CD8-positive, alpha-beta memory T cell (primary cell): ENCODE measurements around the gene SLC12A3. TPM values are rescaled to one million over a fixed set of nuclear protein-coding genes. Genes with fewer than 3 reads are reported as not detected.

Experiments used
- CTCF ChIA-PET: fragments of 350-600 bp; sonication (Branson Sonifier 250); formaldehyde crosslinking; loops from one replicate; lab custom pipeline; 2021; ENCODE audit warnings: antibody characterized with exemption; lab: Charles Lee
- POLR2A ChIA-PET: fragments of 350-600 bp; sonication (Branson Sonifier 250); formaldehyde crosslinking; loops from one replicate; lab custom pipeline; 2021; ENCODE audit warnings: antibody characterized with exemption; lab: Charles Lee
- DNase-seq, 5 donors: peaks; one replicate each; pipeline versions ENCODE4 v3.0.0 to v3.0.0-alpha.2; 2020 to 2022; ENCODE audit warnings: mixed read lengths in 1 of 5
- H3K27ac ChIP-seq: one replicate; pipeline ENCODE4 v1.7.0; 2013; ENCODE audit warnings: low read depth, mild to moderate bottlenecking, low read length, moderate library complexity
- H3K27me3 ChIP-seq: 2 replicates; pipeline ENCODE4 v1.7.0; 2013; ENCODE audit warnings: low read length, mild to moderate bottlenecking; ENCODE audit not compliant: insufficient read depth, poor library complexity, severe bottlenecking
- H3K36me3 ChIP-seq: 2 replicates; pipeline ENCODE4 v1.7.0; 2013; ENCODE audit warnings: mild to moderate bottlenecking, low read length, moderate library complexity; ENCODE audit not compliant: insufficient read depth
- H3K4me1 ChIP-seq: 2 replicates; pipeline ENCODE4 v1.7.0; 2013; ENCODE audit warnings: mild to moderate bottlenecking, low read length, moderate library complexity; ENCODE audit not compliant: insufficient read depth
- H3K4me3 ChIP-seq: 2 replicates; pipeline ENCODE4 v1.7.0; 2013; ENCODE audit warnings: mild to moderate bottlenecking, low read length
- H3K9me3 ChIP-seq: 2 replicates; pipeline ENCODE4 v1.7.0; 2013; ENCODE audit warnings: mild to moderate bottlenecking, low read length
- H3K27ac Mint-ChIP-seq, 8 donors: one replicate each; pipeline ENCODE4 v1.8.0; 2020 to 2021; ENCODE audit warnings: mixed read lengths in 8 of 8, mild to moderate bottlenecking in 6 of 8, inconsistent platforms in 3 of 8, moderate library complexity in 3 of 8
- H3K27me3 Mint-ChIP-seq, 2 donors: one replicate each; pipeline ENCODE4 v1.8.0; 2020 to 2021; ENCODE audit warnings: mixed read lengths in 2 of 2, mild to moderate bottlenecking in 1 of 2, moderate library complexity in 1 of 2
- H3K36me3 Mint-ChIP-seq, 3 donors: one replicate each; pipeline ENCODE4 v1.8.0; 2020 to 2021; ENCODE audit warnings: mixed read lengths in 3 of 3, inconsistent platforms in 1 of 3, mild to moderate bottlenecking in 1 of 3
- H3K4me1 Mint-ChIP-seq, 3 donors: one replicate each; pipeline ENCODE4 v1.8.0; 2020 to 2021; ENCODE audit warnings: mixed read lengths in 3 of 3, inconsistent platforms in 1 of 3, mild to moderate bottlenecking in 1 of 3
- H3K4me3 Mint-ChIP-seq, 7 donors: one replicate each; pipeline ENCODE4 v1.8.0; 2020 to 2021; ENCODE audit warnings: mixed read lengths in 7 of 7, mild to moderate bottlenecking in 6 of 7, moderate library complexity in 4 of 7, inconsistent platforms in 2 of 7
- H3K9me3 Mint-ChIP-seq, 5 donors: one replicate each; pipeline ENCODE4 v1.8.0; 2020 to 2022; ENCODE audit warnings: mixed read lengths in 5 of 5, mild to moderate bottlenecking in 3 of 5, moderate library complexity in 2 of 5, inconsistent platforms in 1 of 5
- polyA plus RNA-seq: library from polyadenylated mRNA; unstranded; fragments of 300-500 nt; fragmentation: Illumina TruSeq; gene quantifications from one replicate; pipeline ENCODE4 v1.2.3, GENCODE V29; 2021
- total RNA-seq, 2 experiments: library from RNA; stranded (reverse); gene quantifications; one replicate each; pipeline ENCODE4 v1.2.3, GENCODE V29; 2021

SLC12A3 gene
- total and polyA plus RNA-seq, 3 experiments from 2014 or later: not detected

DNA sequence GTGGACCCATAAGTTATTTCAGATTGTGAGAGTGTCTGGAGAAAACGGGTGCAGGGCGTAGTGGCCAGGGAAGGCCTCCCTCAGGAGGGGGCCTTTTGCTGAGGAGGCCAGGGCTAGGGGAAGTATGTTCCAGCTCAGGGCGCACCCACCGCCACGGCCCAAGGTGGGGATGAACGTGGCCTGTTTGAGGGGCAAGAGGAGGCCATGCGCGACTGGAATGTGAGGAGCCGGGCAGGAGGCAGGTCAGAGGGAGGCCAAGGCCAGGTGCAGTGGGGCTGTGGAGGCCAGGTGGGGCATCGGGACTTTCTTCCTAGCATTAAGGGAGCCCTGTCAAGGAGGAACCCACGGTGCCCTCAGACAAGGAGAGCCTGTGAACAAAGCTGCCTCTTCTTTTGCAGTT is 26.7 kb downstream of the SLC12A3 start:
- no peaks in the 10 kb centered on the region for H3K9me3 ChIP-seq
- H3K27me3 Mint-ChIP-seq: peaks cover 0 to 5% of the 10 kb centered on the region in 2 donors
- H3K36me3 ChIP-seq: no peaks in the 10 kb centered on the region
- H3K27ac ChIP-seq: no peak overlapping the region
- H3K36me3 Mint-ChIP-seq: no peaks in the 10 kb centered on the region
- H3K27me3 ChIP-seq: no peaks in the 10 kb centered on the region
- no peak overlapping the region for H3K4me3 Mint-ChIP-seq
- H3K4me1 Mint-ChIP-seq: no peaks in the 10 kb centered on the region
- DNase-seq: no peak
- ChIA-PET CTCF (no interaction called here), POLR2A (no interaction called here)
- H3K4me3 ChIP-seq: no peak overlapping the region
- H3K9me3 Mint-ChIP-seq: no peaks in the 10 kb centered on the region
- H3K4me1 ChIP-seq: no peaks in the 10 kb centered on the region
- H3K27ac Mint-ChIP-seq: peak overlapping the region in 1 of 8 donors; percentile 24

DNA sequence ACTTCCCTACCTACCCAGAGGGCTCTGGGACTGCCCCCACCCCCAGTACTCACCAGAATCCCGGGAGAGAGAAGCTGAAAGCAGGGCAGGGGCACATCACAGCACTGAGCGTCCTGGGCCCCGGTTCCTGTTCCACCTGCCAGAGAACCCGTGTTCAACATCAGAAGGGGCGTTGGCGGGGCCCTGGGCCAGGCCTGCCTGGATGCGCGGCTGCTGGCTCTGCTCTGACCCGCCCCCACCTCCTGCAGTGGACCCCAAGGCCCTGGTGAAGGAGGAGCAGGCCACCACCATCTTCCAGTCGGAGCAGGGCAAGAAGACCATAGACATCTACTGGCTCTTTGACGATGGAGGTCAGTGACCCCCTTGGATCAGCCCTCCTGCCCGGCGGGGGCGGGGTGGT is 27.7 kb downstream of the SLC12A3 start:
- Histone ChIP-seq H3K27ac (no peak overlapping the region), H3K27me3 (no peaks in the 10 kb centered on the region), H3K36me3 (no peaks in the 10 kb centered on the region), H3K4me1 (no peaks in the 10 kb centered on the region), H3K9me3 (no peaks in the 10 kb centered on the region), H3K4me3 (no peak overlapping the region)
- Mint-ChIP-seq H3K27ac (no peak overlapping the region), H3K4me3 (no peak overlapping the region), H3K36me3 (no peaks in the 10 kb centered on the region), H3K4me1 (peaks cover 0 to 1% (median under 1%) of the 10 kb centered on the region in 3 donors), H3K27me3 (peaks cover 0 to 4% of the 10 kb centered on the region in 2 donors), H3K9me3 (no peaks in the 10 kb centered on the region)
- CTCF ChIA-PET: no interaction called here
- POLR2A ChIA-PET: no interaction called here
- DNase-seq: no peak

DNA sequence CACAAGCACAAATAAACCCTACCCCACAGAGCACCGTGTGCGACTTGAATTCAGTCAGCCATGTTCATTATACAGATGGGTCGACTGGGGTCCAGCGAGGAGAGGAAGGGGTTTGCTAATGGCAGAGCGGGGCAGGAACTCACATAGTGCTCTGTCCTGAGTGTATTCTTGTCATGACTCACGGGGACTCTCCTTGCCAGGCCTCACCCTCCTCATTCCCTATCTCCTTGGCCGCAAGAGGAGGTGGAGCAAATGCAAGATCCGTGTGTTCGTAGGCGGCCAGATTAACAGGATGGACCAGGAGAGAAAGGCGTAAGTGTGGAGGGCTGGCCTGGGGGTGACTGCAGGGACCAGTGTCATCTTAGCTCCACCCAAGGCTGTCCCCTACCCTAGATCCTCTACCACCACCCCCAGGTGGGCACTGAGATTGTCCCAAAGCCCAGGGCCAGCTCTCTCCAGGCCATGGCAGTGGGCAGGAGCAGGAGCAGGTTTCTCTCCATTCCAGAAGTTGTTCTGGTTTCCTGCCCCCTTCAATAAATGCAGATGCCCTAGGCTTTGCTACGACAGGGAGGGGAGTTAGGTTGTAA is 29.4 kb downstream of the SLC12A3 start:
- ChIA-PET CTCF (no interaction called here), POLR2A (no interaction called here)
- Histone ChIP-seq H3K4me1 (peaks cover 7% of the 10 kb centered on the region), H3K27ac (no peak overlapping the region), H3K27me3 (no peaks in the 10 kb centered on the region), H3K4me3 (no peak overlapping the region), H3K36me3 (no peaks in the 10 kb centered on the region), H3K9me3 (no peaks in the 10 kb centered on the region)
- H3K9me3 Mint-ChIP-seq: no peaks in the 10 kb centered on the region
- H3K36me3 Mint-ChIP-seq: no peaks in the 10 kb centered on the region
- peaks cover 11 to 14% (median 12%) of the 10 kb centered on the region in 3 donors for H3K4me1 Mint-ChIP-seq
- H3K4me3 Mint-ChIP-seq: no peak overlapping the region
- peaks cover 0 to 1% of the 10 kb centered on the region in 2 donors for H3K27me3 Mint-ChIP-seq
- peak overlapping the region in 1 of 8 donors; percentile 26 for H3K27ac Mint-ChIP-seq
- no peak for DNase-seq

DNA sequence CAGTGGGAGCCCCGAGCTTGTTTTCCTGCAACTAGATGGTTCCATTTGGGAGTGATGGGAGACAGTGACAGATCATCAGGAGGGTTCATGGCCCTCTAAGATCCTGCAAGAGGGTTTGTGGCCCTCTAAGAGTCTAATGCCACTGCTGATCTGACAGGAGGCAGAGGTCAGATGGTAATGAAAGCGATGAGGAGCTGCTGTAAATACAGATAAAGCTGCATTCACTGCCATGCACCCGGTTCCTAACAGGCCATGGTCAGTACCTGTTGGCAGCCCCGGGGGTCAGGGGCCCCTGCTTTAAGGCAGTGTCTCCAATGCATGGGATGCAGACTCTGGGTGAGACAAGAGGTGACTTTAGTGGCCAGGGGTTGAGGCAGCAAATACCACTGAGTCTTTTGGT is 30.8 kb downstream of the SLC12A3 start:
- Mint-ChIP-seq H3K4me1 (peaks cover 18 to 23% (median 22%) of the 10 kb centered on the region in 3 donors), H3K27ac (peak overlapping the region in 1 of 8 donors; percentile 58), H3K36me3 (no peaks in the 10 kb centered on the region), H3K4me3 (no peak overlapping the region), H3K27me3 (peaks cover 0 to 1% of the 10 kb centered on the region in 2 donors), H3K9me3 (peaks cover 0 to 1% (median 0%) of the 10 kb centered on the region in 5 donors)
- DNase-seq: no peak
- Histone ChIP-seq H3K4me3 (no peak overlapping the region), H3K4me1 (peaks cover 7% of the 10 kb centered on the region), H3K36me3 (no peaks in the 10 kb centered on the region), H3K27me3 (no peaks in the 10 kb centered on the region), H3K27ac (no peak overlapping the region), H3K9me3 (no peaks in the 10 kb centered on the region)
- CTCF ChIA-PET: no interaction called here
- POLR2A ChIA-PET: no interaction called here

DNA sequence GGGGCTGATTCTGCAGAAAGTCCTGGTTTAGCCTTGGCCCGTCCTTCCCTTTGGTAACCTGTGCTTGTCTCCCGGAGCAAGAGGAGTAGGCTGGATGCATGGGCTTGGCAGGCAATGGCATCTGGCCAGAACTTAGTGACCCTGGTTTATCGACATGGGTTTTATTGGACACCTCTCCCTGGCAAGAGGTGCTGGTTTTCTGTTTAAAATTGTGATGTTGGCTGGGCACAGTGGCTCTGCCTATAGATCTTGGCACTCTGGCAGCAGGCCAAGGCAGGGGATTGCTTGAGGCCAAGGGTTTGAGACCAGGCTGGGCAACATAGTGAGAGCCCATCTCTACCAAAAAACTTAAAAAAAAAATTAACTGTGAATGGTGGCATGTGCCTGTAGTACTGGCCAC is 31.2 kb downstream of the SLC12A3 start:
- Histone ChIP-seq H3K4me1 (peaks cover 7% of the 10 kb centered on the region), H3K27ac (no peak overlapping the region), H3K4me3 (no peak overlapping the region), H3K9me3 (no peaks in the 10 kb centered on the region), H3K36me3 (no peaks in the 10 kb centered on the region), H3K27me3 (no peaks in the 10 kb centered on the region)
- ChIA-PET CTCF (no interaction called here), POLR2A (no interaction called here)
- peaks cover 0 to 1% (median 0%) of the 10 kb centered on the region in 5 donors for H3K9me3 Mint-ChIP-seq
- peaks cover 0 to 1% of the 10 kb centered on the region in 2 donors for H3K27me3 Mint-ChIP-seq
- H3K27ac Mint-ChIP-seq: no peak overlapping the region
- DNase-seq: no peak
- peaks cover 18 to 25% (median 23%) of the 10 kb centered on the region in 3 donors for H3K4me1 Mint-ChIP-seq
- H3K4me3 Mint-ChIP-seq: no peak overlapping the region
- H3K36me3 Mint-ChIP-seq: peaks cover 0 to 2% (median 0%) of the 10 kb centered on the region in 3 donors

DNA sequence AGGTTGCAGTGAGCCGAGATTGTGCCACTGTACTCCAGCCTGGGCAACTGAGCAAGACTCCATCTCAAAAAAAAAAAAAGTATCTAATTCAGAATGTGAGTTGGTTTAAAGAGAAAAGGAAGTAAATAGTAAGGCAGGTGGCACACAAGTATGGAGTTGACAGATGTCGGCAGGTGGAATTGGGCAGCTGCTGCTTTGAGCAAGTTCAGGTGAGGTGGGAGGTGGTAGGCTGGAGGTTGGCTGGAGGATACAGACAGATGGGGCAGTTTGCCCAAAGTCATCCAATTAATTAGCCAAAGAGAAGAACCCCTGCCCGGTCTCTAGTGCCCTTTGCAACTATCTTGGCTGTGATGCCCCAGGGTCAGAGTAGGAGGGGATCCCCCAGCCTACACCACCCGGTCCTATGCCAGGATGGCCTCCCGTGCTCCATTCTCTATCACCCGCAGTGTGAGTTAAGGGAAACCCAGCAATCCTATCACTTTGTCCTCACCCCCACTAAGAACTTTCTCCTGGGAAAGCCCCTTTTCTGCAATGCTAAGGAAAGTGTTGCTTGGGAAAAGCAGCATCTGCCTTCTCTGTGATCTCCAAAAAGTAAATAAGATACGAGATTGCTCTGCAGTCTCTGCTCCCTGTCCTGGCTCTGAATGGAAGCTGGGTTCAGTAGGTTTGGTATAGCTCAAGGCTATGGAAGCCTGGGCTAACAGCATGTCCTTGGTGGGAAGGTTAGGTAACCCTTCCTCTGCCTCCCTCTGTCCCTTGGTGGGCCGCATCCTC is 32.2 kb downstream of the SLC12A3 start:
- Mint-ChIP-seq H3K4me1 (peaks cover 18 to 25% (median 23%) of the 10 kb centered on the region in 3 donors), H3K27me3 (peaks cover 0 to 1% of the 10 kb centered on the region in 2 donors), H3K4me3 (no peak overlapping the region), H3K36me3 (peaks cover 0 to 2% (median 0%) of the 10 kb centered on the region in 3 donors), H3K9me3 (peaks cover 0 to 1% (median 0%) of the 10 kb centered on the region in 5 donors), H3K27ac (peak overlapping the region in 1 of 8 donors; percentile 11)
- H3K4me3 ChIP-seq: no peak overlapping the region
- no peak for DNase-seq
- POLR2A ChIA-PET: no interaction called here
- no peak overlapping the region for H3K27ac ChIP-seq
- CTCF ChIA-PET: no interaction called here
- H3K4me1 ChIP-seq: peaks cover 7% of the 10 kb centered on the region
- H3K9me3 ChIP-seq: no peaks in the 10 kb centered on the region
- H3K36me3 ChIP-seq: no peaks in the 10 kb centered on the region
- H3K27me3 ChIP-seq: no peaks in the 10 kb centered on the region

DNA sequence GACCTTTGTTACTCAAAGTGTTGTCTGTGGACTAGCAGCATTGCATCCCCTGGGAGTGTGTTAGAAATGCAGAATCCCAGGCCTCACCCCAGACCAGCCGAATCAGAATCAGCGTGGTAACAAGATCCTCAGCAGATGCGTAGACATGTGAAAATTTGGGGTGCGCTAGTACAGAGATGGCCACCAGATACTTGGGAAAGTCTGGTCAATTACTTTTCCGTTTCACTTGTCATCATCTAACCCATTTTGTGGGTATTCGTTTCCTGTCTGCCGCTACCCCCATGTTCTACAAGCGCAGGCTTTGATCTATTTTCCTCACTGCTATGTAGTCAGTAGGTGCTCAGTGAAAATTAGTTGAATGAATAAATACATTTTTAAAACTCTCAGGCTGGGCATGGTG is 33.8 kb downstream of the SLC12A3 start:
- peaks cover 0 to 2% (median 0%) of the 10 kb centered on the region in 3 donors for H3K36me3 Mint-ChIP-seq
- H3K27ac Mint-ChIP-seq: peak overlapping the region in 3 of 8 donors; percentile 54 to 84 (median 80)
- H3K4me1 Mint-ChIP-seq: peaks cover 18 to 25% (median 23%) of the 10 kb centered on the region in 3 donors
- peak in 2 of 5 donors; percentile 14 to 22 for DNase-seq
- Histone ChIP-seq H3K4me1 (peaks cover 7% of the 10 kb centered on the region), H3K9me3 (no peaks in the 10 kb centered on the region), H3K36me3 (no peaks in the 10 kb centered on the region), H3K27ac (no peak overlapping the region), H3K27me3 (no peaks in the 10 kb centered on the region), H3K4me3 (no peak overlapping the region)
- POLR2A ChIA-PET: no interaction called here
- H3K9me3 Mint-ChIP-seq: peaks cover 0 to 1% (median 0%) of the 10 kb centered on the region in 5 donors
- CTCF ChIA-PET: no interaction called here
- peaks cover under 1 to 1% of the 10 kb centered on the region in 2 donors for H3K27me3 Mint-ChIP-seq
- H3K4me3 Mint-ChIP-seq: peak overlapping the region in 4 of 7 donors; percentile 2 to 72 (median 37)

DNA sequence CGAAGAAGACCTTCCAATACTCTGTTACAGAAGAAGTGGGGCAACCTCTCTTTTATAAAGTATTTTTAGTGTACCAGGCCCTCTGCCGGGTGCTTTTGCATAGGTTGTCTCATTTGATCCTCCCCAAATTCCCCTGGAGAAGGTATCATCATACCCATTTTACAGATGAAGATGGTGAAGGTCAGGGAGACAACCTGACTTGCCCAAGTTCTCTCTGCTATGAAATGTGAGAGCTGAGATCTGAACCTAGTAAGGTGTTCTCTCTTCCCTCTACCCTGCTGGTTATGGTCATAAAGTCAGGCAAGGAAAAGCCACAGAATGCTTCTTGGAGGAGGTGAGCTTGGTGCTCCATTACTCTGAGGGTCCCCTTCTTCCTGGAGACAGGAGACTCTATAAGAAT is 38.9 kb downstream of the SLC12A3 start:
- Mint-ChIP-seq H3K27me3 (peaks cover 0 to 4% of the 10 kb centered on the region in 2 donors), H3K4me3 (no peak overlapping the region), H3K4me1 (peaks cover 13 to 18% (median 14%) of the 10 kb centered on the region in 3 donors), H3K27ac (no peak overlapping the region), H3K36me3 (peaks cover 0 to 2% (median 0%) of the 10 kb centered on the region in 3 donors), H3K9me3 (peaks cover 0 to 2% (median 0%) of the 10 kb centered on the region in 5 donors)
- ChIA-PET POLR2A (no interaction called here), CTCF (interaction anchor here (0.8 kb wide), 1 partner anchor 15 kb away, joined by 3 read pairs; no protein-coding TSS in a partner anchor)
- H3K9me3 ChIP-seq: no peaks in the 10 kb centered on the region
- no peaks in the 10 kb centered on the region for H3K27me3 ChIP-seq
- no peak overlapping the region for H3K4me3 ChIP-seq
- no peaks in the 10 kb centered on the region for H3K36me3 ChIP-seq
- no peak overlapping the region for H3K27ac ChIP-seq
- DNase-seq: no peak
- H3K4me1 ChIP-seq: peaks cover 3% of the 10 kb centered on the region
